Measurements from ENCODE around the gene HCRTR1. TPM values are rescaled to one million over a fixed set of nuclear protein-coding genes. Genes with fewer than 3 reads are reported as not detected.

Gene HCRTR1
- total RNA-seq, 1 donor from 2014 or later = 0.44 TPM

- no peaks in the 10 kb centered on the region for H3K9me3 ChIP-seq (replicated peaks)
- intact Hi-C loops (cut with micrococcal nuclease) = loop anchor here (2.0 kb wide), 1 partner anchor 127 kb away; no protein-coding TSS in a partner anchor
- no peak overlapping the region for H3K4me3 ChIP-seq
- H3K27me3 ChIP-seq (ENCODE audit: low read depth) = no peaks in the 10 kb centered on the region
- no peak for DNase-seq
- TF ChIP-seq CTCF (IDR thresholded peaks at IDR 0.05; ENCODE audit: borderline replicate concordance) = no peak
- H3K27ac ChIP-seq (replicated peaks) = no peak overlapping the region
- H3K4me1 ChIP-seq = peaks cover 11% of the 10 kb centered on the region
- H3K36me3 ChIP-seq = peaks cover 7% of the 10 kb centered on the region
These were observed 44.4 kb downstream of the HCRTR1 start for GRCh38 chr1:31661856-31662255.

GRCh38 chr1:31662463-31662862, 45.0 kb downstream of the HCRTR1 start:
- intact Hi-C loops (cut with micrococcal nuclease) = loop anchor here (2.0 kb wide), 1 partner anchor 126 kb away; no protein-coding TSS in a partner anchor
- H3K36me3 ChIP-seq = peaks cover 7% of the 10 kb centered on the region

GRCh38 chr1:31663622-31664452, 46.3 kb downstream of the HCRTR1 start:
- intact Hi-C loops (cut with micrococcal nuclease) = loop anchor here (2.0 kb wide), 1 partner anchor 125 kb away; no protein-coding TSS in a partner anchor
- Histone ChIP-seq H3K27ac (replicated peaks) (no peak overlapping the region), H3K4me3 (no peak overlapping the region), H3K9me3 (replicated peaks) (no peaks in the 10 kb centered on the region), H3K36me3 (no peaks in the 10 kb centered on the region), H3K4me1 (peaks cover 20% of the 10 kb centered on the region), H3K27me3 (ENCODE audit: low read depth) (no peaks in the 10 kb centered on the region)
- DNase-seq = peak; percentile 58
- peak; percentile 92 for TF ChIP-seq CTCF (IDR thresholded peaks at IDR 0.05; ENCODE audit: borderline replicate concordance)

More at GRCh38 chr1:31662463-31662862, 45.0 kb downstream of the HCRTR1 start:
- no peak for DNase-seq
- Histone ChIP-seq H3K27me3 (ENCODE audit: low read depth) (no peaks in the 10 kb centered on the region), H3K4me3 (no peak overlapping the region), H3K27ac (replicated peaks) (no peak overlapping the region), H3K4me1 (peaks cover 16% of the 10 kb centered on the region), H3K9me3 (replicated peaks) (no peaks in the 10 kb centered on the region)
- TF ChIP-seq CTCF (IDR thresholded peaks at IDR 0.05; ENCODE audit: borderline replicate concordance) = no peak

DNA sequence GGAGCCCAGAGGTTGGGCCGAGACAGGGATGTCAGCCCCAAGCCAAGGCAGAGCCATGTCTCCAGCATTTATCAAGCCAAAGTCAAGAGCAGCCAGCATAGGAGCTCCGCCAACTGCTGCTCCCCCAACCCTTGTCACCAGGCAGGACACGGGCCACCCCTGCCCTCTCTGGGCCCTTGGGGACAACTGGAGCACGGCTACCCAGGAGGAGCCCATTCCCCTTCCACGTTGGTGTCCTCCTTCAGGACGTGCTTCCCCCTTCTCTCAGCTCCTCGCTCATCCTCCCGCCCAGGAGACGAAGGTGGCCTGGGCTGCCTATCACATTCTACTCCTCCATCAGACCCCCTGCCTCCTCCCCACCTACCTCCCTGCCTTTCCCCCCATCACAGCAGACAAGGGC, 47.0 kb downstream of the HCRTR1 start:
- Histone ChIP-seq H3K9me3 (replicated peaks) (no peaks in the 10 kb centered on the region), H3K4me3 (no peak overlapping the region), H3K27ac (replicated peaks) (no peak overlapping the region), H3K4me1 (peaks cover 27% of the 10 kb centered on the region), H3K27me3 (ENCODE audit: low read depth) (no peaks in the 10 kb centered on the region), H3K36me3 (no peaks in the 10 kb centered on the region)
- intact Hi-C loops (cut with micrococcal nuclease) = no loop called here
- no peak for DNase-seq
- TF ChIP-seq CTCF (IDR thresholded peaks at IDR 0.05; ENCODE audit: borderline replicate concordance) = no peak

DNA sequence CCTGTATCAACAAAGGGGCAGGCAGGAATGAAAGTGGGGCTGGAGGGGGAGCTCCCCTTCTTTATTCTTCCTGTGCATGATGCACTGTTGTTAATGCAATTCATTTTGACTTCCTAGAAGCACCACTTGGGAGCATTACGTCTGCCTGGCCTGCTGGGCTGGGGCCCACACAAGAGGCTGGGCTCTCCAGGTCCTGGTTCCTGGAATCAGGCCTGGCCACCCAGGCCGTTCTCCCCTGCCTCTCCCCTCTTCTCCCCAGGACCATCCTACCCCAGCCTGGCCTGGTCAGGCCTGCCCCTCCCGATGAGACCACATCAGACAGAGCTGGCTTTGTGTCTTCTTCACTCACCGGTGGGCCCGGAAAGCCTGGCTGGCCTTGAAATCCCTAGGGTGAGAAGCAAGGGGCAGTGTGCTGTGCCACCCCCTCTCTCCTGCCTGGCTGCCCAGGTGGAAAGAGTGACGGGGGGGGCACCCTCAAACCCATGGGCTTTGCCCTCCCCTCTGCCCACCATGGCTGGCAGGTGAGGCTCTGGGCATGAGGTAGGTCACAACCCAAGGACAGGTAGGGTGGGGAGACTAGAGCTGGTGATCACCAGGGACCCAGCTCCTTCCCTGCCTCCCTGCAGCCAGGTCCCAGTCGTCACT, 47.9 kb downstream of the HCRTR1 start:
- TF ChIP-seq CTCF (IDR thresholded peaks at IDR 0.05; ENCODE audit: borderline replicate concordance) = no peak
- no peaks in the 10 kb centered on the region for H3K27me3 ChIP-seq (ENCODE audit: low read depth)
- intact Hi-C loops (cut with micrococcal nuclease) = loop anchor here (5.0 kb wide), 1 partner anchor 47 kb away; no protein-coding TSS in a partner anchor
- H3K4me3 ChIP-seq = no peak overlapping the region
- peaks cover 36% of the 10 kb centered on the region for H3K4me1 ChIP-seq
- no peak for DNase-seq
- H3K9me3 ChIP-seq (replicated peaks) = no peaks in the 10 kb centered on the region
- H3K36me3 ChIP-seq = no peaks in the 10 kb centered on the region
- H3K27ac ChIP-seq (replicated peaks) = no peak overlapping the region
